RPMI8226 (cell line): ENCODE results near the gene TTC34.

ENCODE experiments used
- DNase-seq: peaks from one replicate; pipeline ENCODE4 v3.0.0-alpha.2; 2015

TTC34 gene

DNA sequence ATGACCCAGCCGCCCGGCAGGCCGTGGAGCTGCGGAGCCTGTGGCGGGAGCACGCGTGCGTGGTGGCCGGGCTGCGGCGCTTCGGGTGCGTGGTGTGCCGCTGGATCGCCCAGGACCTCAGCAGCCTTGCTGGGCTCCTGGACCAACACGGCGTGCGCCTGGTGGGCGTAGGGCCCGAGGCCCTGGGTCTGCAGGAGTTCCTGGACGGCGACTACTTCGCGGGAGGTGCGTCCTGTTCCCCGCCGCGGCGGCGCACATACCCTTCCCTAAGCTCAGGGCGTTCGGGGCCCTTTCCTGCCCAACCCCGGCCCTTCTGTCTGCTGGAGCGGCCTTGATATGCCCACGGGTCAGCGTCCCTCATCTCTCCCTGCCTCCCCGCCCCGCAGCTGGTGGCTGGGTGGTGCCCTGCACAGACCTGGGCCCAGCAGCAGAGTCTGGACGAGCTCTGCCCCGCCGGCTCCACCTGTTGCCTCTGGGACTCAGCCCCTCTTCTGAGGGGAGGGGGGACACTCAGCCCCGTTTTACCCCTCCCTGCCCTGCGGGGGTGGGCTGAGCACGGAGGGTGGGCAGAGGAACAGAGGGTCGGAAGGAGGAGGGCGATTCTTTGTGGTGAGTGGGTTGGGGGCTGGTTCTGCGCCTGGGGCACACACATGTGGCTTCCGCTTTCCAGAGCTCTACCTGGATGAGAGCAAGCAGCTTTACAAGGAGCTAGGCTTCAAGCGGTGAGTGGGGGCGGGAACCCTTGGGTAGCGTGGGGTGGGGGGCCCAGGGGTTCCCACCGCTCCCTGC is 214.2 kb downstream of the TTC34 start:
- DNase-seq, result no peak

DNA sequence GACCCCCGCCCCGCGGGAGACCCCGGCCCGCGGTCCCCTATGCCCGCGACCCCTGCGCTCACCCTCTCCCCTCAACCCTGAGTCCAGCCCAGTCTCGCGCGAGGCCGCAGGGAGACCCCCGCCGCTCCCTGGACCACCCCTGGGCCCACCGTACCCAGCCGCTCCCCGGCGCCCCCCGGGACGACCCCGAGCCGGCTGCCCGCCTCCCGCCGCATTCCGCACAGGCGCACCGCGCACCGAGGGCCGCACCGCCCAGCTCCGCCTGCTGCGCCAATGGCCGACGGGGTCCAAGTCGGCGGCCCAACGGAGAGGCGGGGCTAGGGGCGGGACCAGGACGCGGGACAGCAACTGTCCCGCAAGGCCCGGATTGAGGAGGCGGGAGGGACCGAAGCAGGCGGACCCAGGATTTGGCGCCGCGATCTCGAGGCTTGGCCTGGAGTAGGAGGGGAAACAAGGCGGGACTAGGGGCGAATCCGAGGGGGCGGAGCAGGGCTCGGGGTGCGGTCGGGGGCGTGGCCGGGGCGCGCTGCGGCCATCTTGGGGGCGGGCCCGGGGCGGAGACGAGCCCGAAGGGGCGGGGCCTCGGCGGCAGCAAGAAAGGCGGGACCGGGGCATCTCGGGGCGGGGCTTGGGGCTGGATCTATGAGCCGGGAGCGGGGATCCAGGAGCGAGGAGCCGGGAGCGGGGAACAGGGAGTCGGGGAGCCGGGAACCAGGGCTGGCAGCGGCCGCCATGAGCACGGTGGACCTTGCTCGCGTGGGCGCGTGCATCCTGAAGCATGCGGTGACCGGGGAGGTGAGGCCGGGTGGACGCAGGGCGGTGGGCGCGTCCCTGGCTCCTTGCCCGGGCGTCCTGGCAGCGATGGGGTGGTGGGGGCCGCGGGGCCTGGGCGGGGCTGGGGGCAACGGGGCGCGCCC is 215.1 kb downstream of the TTC34 start, which contains the start of gene PRXL2B:
Gene PRXL2B, plus strand, starts transcription at position 624 of the 917 bp plus-strand sequence. Its CDS starts 109 bp downstream, at position 733.
- DNase-seq, result peak; percentile 99
